A549 (cell line): Measurements from ENCODE around the gene PSMB8. TPM values are rescaled to one million over a fixed set of nuclear protein-coding genes. Genes with fewer than 3 reads are reported as not detected.
A peak's percentile ranks its signal among the peaks of the same experiment; 100 is the strongest.

ENCODE experiments used
- ATAC-seq, 2 experiments: fragments of 200-7000 bp in 1 of 2; fragments of >200 bp in 1 of 2; cut with Nextera tagmentation in 1 of 2; cut with Tn5 transposase in 1 of 2; 3 replicates each; pipeline versions ENCODE4 v1.8.0 to v1.9.1; 2018 to 2020; ENCODE audit warnings: mild to moderate bottlenecking in 1 of 2, moderate library complexity in 1 of 2
- CTCF ChIA-PET: fragments of 300-600 bp; sonication (Branson Sonifier 250); formaldehyde crosslinking; extraction: SDS; loops from one replicate; lab custom pipeline; 2021; ENCODE audit warnings: antibody characterized with exemption, inconsistent platforms; lab: Yijun Ruan, JAX
- POLR2A ChIA-PET: fragments of 350-600 bp; formaldehyde crosslinking; extraction: SDS; loops from one replicate; lab custom pipeline; 2021; ENCODE audit warnings: antibody characterized with exemption, inconsistent platforms; lab: Yijun Ruan, JAX
- DNase-seq, 2 experiments: peaks; one replicate each; pipeline versions ENCODE4 v3.0.0 to v3.0.0-alpha.2; 2011 to 2016; ENCODE audit warnings: low read depth in 1 of 2, low spot score in 1 of 2
- FAIRE-seq: peaks from 2 replicates; lab custom pipeline; 2011; peaks lifted over from hg19 to GRCh38; lab: Jason Lieb, UNC
- H3K27ac ChIP-seq, 2 experiments: fragments of >200 bp; sonication (Bioruptor Twin); formaldehyde crosslinking; 3 replicates each; pipeline ENCODE4 v1.5.1; 2016 to 2017
- H3K4me1 ChIP-seq: fragments of >200 bp; sonication (Bioruptor Twin); formaldehyde crosslinking; 3 replicates; pipeline ENCODE4 v1.6.1; 2016
- H3K4me2 ChIP-seq: fragments of >200 bp; sonication (Bioruptor Twin); formaldehyde crosslinking; 3 replicates; pipeline ENCODE4 v1.6.1; 2016
- H3K4me3 ChIP-seq: fragments of >200 bp; sonication (Bioruptor Twin); formaldehyde crosslinking; 3 replicates; pipeline ENCODE4 v1.5.1; 2016
- H3K9me3 ChIP-seq: fragments of >200 bp; sonication (Bioruptor Twin); formaldehyde crosslinking; 3 replicates; pipeline ENCODE4 v1.6.1; 2016
- BCL3 ChIP-seq: fragments of >200 bp; sonication (Bioruptor Twin); formaldehyde crosslinking; IDR thresholded peaks from 3 replicates; pipeline ENCODE4 v1.6.1; 2016
- CBX2 ChIP-seq: fragments of 200-600 bp; sonication (generic); IDR thresholded peaks from 2 replicates; pipeline ENCODE4 v1.6.1; 2016; ENCODE audit warnings: low read depth, mild to moderate bottlenecking, borderline replicate concordance
- CEBPB ChIP-seq, 2 experiments: fragments of >200 bp in 1 of 2; sonication (Bioruptor Twin) in 1 of 2; formaldehyde crosslinking in 1 of 2; IDR thresholded peaks; 2 replicates each; pipeline ENCODE4 v1.6.1; 2012 to 2016
- EHF ChIP-seq: fragments of 250-450 bp; sonication (Bioruptor Pico); IDR thresholded peaks from 2 replicates; pipeline ENCODE4 v1.5.0; 2020; ENCODE audit warnings: mild to moderate bottlenecking
- HDAC2 ChIP-seq: fragments of 200-600 bp; sonication (generic); IDR thresholded peaks from 2 replicates; pipeline ENCODE4 v1.6.1; 2016
- JUNB ChIP-seq: fragments of >200 bp; sonication (Bioruptor Twin); formaldehyde crosslinking; IDR thresholded peaks from 2 replicates; pipeline ENCODE4 v1.6.1; 2016
- NFE2L2 ChIP-seq: fragments of 150-350 bp; conservative IDR thresholded peaks from 2 replicates; pipeline ENCODE4 v1.6.1; 2014; ENCODE audit warnings: low read length
- RAD21 ChIP-seq, 2 experiments: fragments of >200 bp in 1 of 2; sonication (Bioruptor Twin) in 1 of 2; formaldehyde crosslinking in 1 of 2; IDR thresholded peaks in 1 of 2; conservative IDR thresholded peaks in 1 of 2; 2 replicates in 1 of 2; 3 replicates in 1 of 2; pipeline ENCODE4 v1.6.1; 2012 to 2018; ENCODE audit warnings: inconsistent platforms in 1 of 2
- SMC3 ChIP-seq: fragments of >200 bp; sonication (Bioruptor Twin); formaldehyde crosslinking; IDR thresholded peaks from 3 replicates; pipeline ENCODE4 v1.6.1; 2018; ENCODE audit warnings: inconsistent platforms
- SREBF2 ChIP-seq: fragments of 450-650 bp; IDR thresholded peaks from 2 replicates; pipeline ENCODE4 v1.6.1; 2014; ENCODE audit warnings: mild to moderate bottlenecking, moderate library complexity
- USF2 ChIP-seq: fragments of 450-650 bp; IDR thresholded peaks from 2 replicates; pipeline ENCODE4 v1.6.1; 2014; ENCODE audit warnings: antibody characterized with exemption
- ZNF302 ChIP-seq: fragments of 250-450 bp; sonication (Bioruptor Pico); IDR thresholded peaks from 2 replicates; pipeline ENCODE4 v1.9.0; 2021; ENCODE audit warnings: inconsistent platforms, mild to moderate bottlenecking, moderate library complexity
- WGBS: methylation state at CpG from one replicate; pipeline ENCODE4 v1.1.6; 2017; ENCODE audit errors: missing lambda C conversion rate; 5-methylcytosine and 5-hydroxymethylcytosine counted together
- polyA plus RNA-seq, 4 experiments: library from polyadenylated mRNA; depleted of rRNA in 3 of 4; stranded (reverse); fragments of >200 nt; fragmentation: RNase III in 1 of 4; extraction: RNeasy Plus Mini Kit Qiagen cat#74134 plus additional on column Dnase treatment in 1 of 4; gene quantifications; 2 replicates in 3 of 4; 3 replicates in 1 of 4; pipeline ENCODE4 v1.2.3, GENCODE V29; 2011 to 2017
- TF ChIP-seq, protein P1 (sequence below): fragments of >200 bp; sonication (Bioruptor Twin); formaldehyde crosslinking; IDR thresholded peaks from 3 replicates; pipeline ENCODE4 v1.5.1; 2016
- TF ChIP-seq, protein P2 (sequence below): fragments of 150-350 bp; IDR thresholded peaks from 2 replicates; pipeline ENCODE4 v1.6.1; 2014; ENCODE audit warnings: low read depth, mild to moderate bottlenecking, low read length

PSMB8 gene
- polyA plus RNA-seq, 2 of the 4 experiments (the other 2 are of a cell fraction): 14.6 to 20.2 TPM

DNA sequence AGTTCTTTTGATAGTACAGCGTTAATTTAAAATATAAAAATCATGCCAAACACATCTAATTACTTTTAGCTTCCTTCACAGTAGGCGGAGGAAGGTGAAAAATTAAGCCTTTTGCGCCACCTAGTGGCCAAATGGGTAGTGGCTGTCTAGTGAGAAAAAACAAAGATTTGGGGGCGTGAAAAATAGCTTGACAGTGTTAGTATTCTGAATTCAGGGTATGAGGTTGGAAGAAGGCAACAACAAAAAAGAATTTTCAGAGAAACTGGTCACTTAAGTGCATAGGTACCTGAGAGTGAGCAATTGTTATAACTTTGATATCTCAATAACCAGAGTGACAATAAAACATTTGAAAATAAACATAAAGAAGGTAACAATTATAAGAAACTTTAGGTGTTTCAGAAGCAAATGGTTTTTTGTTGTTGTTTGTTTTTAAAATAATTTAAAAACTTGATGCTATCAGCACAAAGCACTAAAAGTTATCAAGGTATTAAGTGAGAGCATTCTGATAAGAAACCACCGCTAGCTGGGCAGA is 24.5 kb upstream of the PSMB8 start:
- DNase-seq (peak; percentile 20 to 63), FAIRE-seq (no peak), ATAC-seq (peak; percentile 84 to 86; a peak in 5 of 6 replicates)
- Histone ChIP-seq H3K4me2 (no peak overlapping the region), H3K4me3 (no peak overlapping the region), H3K27ac (no peak overlapping the region), H3K9me3 (no peaks in the 10 kb centered on the region), H3K4me1 (no peaks in the 10 kb centered on the region)
- 13% methylated on average over 5 of the region's 5 CpGs for WGBS
- no peak for TF ChIP-seq USF2
- TF ChIP-seq SMC3: peak; percentile 83
- TF ChIP-seq, protein P1, sequence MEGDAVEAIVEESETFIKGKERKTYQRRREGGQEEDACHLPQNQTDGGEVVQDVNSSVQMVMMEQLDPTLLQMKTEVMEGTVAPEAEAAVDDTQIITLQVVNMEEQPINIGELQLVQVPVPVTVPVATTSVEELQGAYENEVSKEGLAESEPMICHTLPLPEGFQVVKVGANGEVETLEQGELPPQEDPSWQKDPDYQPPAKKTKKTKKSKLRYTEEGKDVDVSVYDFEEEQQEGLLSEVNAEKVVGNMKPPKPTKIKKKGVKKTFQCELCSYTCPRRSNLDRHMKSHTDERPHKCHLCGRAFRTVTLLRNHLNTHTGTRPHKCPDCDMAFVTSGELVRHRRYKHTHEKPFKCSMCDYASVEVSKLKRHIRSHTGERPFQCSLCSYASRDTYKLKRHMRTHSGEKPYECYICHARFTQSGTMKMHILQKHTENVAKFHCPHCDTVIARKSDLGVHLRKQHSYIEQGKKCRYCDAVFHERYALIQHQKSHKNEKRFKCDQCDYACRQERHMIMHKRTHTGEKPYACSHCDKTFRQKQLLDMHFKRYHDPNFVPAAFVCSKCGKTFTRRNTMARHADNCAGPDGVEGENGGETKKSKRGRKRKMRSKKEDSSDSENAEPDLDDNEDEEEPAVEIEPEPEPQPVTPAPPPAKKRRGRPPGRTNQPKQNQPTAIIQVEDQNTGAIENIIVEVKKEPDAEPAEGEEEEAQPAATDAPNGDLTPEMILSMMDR: peak; percentile 83
- peak; percentile 88 to 91 for TF ChIP-seq RAD21 (conservative IDR thresholded peaks at IDR 0.05 in 1 of 2, IDR thresholded peaks at IDR 0.05 in 1 of 2)
- ChIA-PET CTCF (interaction anchor here (0.6 to 13.9 kb wide), 42 partner anchors 9 to 615 kb away, joined by 3 to 253 read pairs (median 4); partner anchors contain the start of genes HLA-DMA, HLA-DMB, PSMB8 and PSMB9), POLR2A (interaction anchor here (1.1 to 2.3 kb wide), 5 partner anchors 23 to 103 kb away, joined by 3 to 12 read pairs (median 4); partner anchors contain the start of gene TAP2)

DNA sequence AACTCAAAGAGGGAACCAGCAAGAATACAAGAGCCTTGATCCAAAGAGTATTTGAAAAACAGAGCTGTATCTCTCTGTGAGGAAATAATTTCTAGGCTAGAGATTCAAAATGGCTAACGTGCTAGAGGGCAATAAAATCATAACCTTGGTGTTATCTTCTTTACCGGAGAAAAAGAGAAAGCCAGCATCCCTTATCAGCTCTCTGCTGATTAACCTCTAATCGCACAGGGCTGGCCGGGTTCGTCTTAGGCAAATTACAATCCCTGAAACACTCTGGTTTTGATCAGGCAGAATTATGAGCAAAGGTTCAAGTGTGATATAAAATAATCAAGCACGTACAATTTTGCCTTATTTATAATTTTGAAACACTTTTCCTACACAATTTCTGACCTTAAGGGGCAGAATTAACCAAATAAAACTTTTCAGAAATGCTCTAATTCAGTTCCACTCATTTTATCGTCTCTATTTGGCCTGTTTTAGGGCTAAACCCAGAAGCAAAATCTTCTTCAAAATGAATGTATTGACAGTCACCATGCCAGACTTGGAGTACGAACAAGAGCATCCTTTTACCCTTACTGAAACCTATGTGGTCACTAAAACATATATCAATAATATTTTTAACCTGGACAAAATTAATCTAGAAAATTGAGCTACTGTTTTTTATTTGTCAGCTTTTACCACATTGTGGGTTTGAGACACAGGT is 23.9 kb upstream of the PSMB8 start:
- H3K4me2 ChIP-seq: no peak overlapping the region
- H3K4me3 ChIP-seq: no peak overlapping the region
- no peak overlapping the region for H3K27ac ChIP-seq
- FAIRE-seq (no peak), DNase-seq (no peak), ATAC-seq (peak in 1 of 2 experiments; percentile 31; a peak in 2 of 6 replicates)
- 49% methylated on average over 8 of the region's 8 CpGs for WGBS
- TF ChIP-seq JUNB (no peak), CBX2 (no peak), EHF (CRISPR knock-in tag) (no peak), CEBPB (IDR thresholded peaks at IDR 0.05) (no peak), HDAC2 (no peak), SREBF2 (no peak), NFE2L2 (no peak), ZNF302 (CRISPR knock-in tag) (no peak), BCL3 (no peak)
- TF ChIP-seq, protein P2, sequence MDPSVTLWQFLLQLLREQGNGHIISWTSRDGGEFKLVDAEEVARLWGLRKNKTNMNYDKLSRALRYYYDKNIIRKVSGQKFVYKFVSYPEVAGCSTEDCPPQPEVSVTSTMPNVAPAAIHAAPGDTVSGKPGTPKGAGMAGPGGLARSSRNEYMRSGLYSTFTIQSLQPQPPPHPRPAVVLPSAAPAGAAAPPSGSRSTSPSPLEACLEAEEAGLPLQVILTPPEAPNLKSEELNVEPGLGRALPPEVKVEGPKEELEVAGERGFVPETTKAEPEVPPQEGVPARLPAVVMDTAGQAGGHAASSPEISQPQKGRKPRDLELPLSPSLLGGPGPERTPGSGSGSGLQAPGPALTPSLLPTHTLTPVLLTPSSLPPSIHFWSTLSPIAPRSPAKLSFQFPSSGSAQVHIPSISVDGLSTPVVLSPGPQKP: no peak
- TF ChIP-seq, protein P1: no peak
- H3K4me1 ChIP-seq: no peaks in the 10 kb centered on the region
- H3K9me3 ChIP-seq: no peaks in the 10 kb centered on the region
- ChIA-PET POLR2A (interaction anchor here (1.1 to 2.3 kb wide), 5 partner anchors 23 to 104 kb away, joined by 3 to 12 read pairs (median 4); partner anchors contain the start of gene TAP2), CTCF (interaction anchor here (0.7 to 13.9 kb wide), 38 partner anchors 8 to 614 kb away, joined by 3 to 253 read pairs (median 5); partner anchors contain the start of genes HLA-DMA, PSMB8, PSMB9 and TAP1)
